GM18526 (cell line): ENCODE results near the gene CDH3.

Source experiments
- POLR2A ChIP-seq: IDR thresholded peaks from 3 replicates; pipeline ENCODE4 v1.6.1; 2011; ENCODE audit not compliant: insufficient read length; ENCODE audit errors: extremely low read depth

CDH3 gene

GRCh38 chr16:68715471-68715870, 70.4 kb downstream of the CDH3 start:
- no peak for TF ChIP-seq POLR2A

- no peak for TF ChIP-seq POLR2A
Observed at GRCh38 chr16:68717684-68718083, 72.6 kb downstream of the CDH3 start.

- no peak for TF ChIP-seq POLR2A
Observed at GRCh38 chr16:68718590-68718989, 73.5 kb downstream of the CDH3 start.

- no peak for TF ChIP-seq POLR2A
Observed at GRCh38 chr16:68719993-68720489, 74.9 kb downstream of the CDH3 start.

DNA sequence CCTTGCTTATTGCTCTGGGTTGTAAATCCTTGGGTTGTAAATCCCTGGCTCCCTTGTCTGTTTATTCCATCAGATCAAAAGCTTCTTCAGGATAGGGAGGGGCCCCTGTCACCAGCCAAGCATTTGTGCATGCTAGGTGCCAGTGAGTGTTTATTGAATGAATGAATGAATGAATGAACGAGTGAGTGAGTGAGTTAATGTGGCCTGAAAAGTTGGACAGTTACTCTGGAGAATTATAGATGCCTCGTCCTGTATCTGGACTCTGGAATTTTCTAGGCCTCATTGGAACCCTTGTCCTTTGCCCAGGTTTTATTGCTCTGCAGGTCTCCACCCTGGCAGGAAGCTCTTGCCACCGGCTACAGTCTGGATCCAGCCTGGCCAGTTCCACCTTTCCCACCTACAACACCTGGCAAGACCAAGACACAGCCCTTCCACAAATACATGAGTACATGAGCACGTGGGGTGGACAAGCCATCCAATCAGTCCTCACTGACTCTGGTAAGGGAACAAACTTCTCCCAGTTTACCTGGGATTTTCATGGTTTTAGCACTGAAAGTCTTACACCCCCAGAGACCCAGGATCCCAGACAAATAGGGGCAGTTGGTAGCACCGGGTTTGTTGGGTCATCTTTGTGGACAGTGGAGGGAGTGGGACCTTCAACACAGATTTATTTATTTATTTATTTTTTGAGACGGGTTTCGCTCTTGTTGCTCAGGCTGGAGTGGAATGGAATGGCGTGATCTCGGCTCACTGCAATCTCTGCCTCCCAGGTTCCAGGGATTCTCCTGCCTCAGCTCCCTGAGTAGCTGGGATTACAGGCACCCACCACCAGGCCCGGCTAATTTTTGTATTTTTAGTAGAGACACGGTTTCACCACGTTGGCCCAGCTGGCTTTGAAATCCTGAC, 77.3 kb downstream of the CDH3 start:
- no peak for TF ChIP-seq POLR2A

DNA sequence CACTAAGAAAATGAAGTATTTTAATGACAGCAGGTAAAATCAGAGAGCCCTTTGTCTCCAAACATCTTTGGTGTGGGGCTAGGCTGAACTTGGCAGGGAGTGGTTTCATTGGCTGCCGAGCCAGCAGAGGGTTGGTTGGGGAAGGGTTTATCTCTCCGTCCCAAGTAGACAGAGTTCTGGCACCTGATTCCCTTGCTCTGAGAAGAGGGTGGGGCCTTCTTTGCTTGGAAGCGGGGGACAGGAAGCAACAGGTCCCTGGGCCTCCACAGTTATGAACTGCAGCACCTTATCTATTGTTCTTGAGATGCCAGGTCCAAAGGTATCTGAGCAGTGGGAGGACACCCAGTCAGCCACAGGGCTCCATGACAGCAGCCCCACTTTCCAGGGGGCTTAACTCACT, 79.7 kb downstream of the CDH3 start:
- no peak for TF ChIP-seq POLR2A

GRCh38 chr16:68728523-68728922, 83.4 kb downstream of the CDH3 start:
- TF ChIP-seq POLR2A = no peak

- TF ChIP-seq POLR2A = no peak
Observed at GRCh38 chr16:68731637-68732036, 86.5 kb downstream of the CDH3 start.

- TF ChIP-seq POLR2A = no peak
Observed at GRCh38 chr16:68732042-68732680, 87.1 kb downstream of the CDH3 start.

GRCh38 chr16:68732741-68733399, 87.8 kb downstream of the CDH3 start:
- TF ChIP-seq POLR2A = no peak

- TF ChIP-seq POLR2A = no peak
Observed at GRCh38 chr16:68733570-68733969, 88.5 kb downstream of the CDH3 start.

DNA sequence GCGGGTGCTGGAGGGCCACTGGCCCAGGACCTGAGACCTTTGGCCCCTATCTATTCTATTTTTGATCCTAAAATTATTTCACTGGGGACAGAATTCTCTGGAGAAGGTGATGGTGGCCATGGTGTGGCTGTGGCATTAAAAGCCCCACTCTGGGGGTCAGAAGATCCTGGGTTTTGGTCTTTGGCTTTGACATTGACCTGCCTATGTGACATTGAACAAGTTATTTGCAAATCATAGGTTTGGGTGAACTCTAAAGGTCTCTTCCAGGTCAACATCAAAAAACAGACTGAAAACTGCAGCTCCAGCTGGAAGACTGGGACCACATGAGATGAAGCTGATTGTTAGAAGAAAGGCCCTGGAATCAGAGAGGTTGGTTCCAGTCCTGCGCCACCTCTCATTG, 89.7 kb downstream of the CDH3 start:
- TF ChIP-seq POLR2A = no peak

- no peak for TF ChIP-seq POLR2A
Observed at GRCh38 chr16:68736561-68736960, 91.5 kb downstream of the CDH3 start.

GRCh38 chr16:68737046-68737729, 92.1 kb downstream of the CDH3 start, which contains the start of gene CDH1:
CDH1 (plus strand) TSS chr16:68737292; CDS start chr16:68737416, 124 bp downstream.
- no peak for TF ChIP-seq POLR2A
